Measurements from ENCODE around the gene PHF21B.
"Not testable (repeated sequence)": the region's sequence is repeated elsewhere in the genome, so short reads cannot be mapped to it uniquely, and the experiment has no call there.

Gene PHF21B

GRCh38 chr22:44880610-44881290, 129.1 kb downstream of the PHF21B start:
- H3K4me3 ChIP-seq (ENCODE audit: low read length): no peak overlapping the region
- TF ChIP-seq ZNF274 (IDR thresholded peaks at IDR 0.05; ENCODE audit: low read depth, low read length): no peak

- TF ChIP-seq ZNF274 (IDR thresholded peaks at IDR 0.05; ENCODE audit: low read depth, low read length): no peak
- H3K4me3 ChIP-seq (ENCODE audit: low read length): no peak overlapping the region
These were observed 130.5 kb downstream of the PHF21B start for GRCh38 chr22:44879301-44879680.

DNA sequence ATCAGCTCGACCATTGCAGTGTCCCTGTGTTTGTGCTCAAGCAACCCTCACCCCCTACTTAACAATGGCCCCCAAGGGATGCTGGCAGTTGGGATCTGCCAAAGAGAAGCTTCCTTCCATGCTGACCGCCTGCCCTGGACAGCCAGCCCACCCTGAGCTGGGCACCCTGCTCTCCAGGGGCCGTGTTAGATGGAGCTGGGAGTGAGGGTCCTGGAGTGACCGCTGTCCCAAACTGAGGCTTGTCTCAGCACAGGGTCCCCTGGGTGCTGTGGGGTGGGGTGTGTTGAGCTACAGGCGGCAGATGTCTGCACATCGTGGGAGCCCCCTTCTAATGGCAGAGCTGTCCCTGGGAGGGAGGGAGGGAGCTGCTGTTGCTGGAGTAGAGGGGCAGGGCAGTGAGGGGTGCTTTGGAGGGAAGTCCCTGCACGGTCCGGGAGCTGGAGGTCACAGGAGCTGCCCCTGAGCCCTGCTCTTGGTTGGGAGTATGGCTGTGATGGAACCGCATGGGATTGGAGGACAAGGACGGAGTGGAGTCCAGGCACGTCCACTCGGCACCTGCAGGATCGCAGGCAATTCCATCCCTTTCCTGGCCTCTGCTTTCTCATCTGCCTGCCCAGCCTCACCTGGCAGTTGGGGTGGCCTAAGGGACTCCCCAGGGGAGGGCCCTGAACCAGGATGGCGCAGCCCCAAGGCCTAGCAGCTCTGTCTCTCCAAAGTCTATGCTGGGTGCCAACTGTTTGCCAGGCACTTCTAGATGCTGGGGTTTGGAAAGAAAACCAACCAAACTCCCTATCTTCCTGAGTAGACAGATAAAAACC, 131.1 kb downstream of the PHF21B start:
- no peak overlapping the region for H3K4me3 ChIP-seq (ENCODE audit: low read length)
- TF ChIP-seq ZNF274 (IDR thresholded peaks at IDR 0.05; ENCODE audit: low read depth, low read length): no peak

GRCh38 chr22:44876921-44877320, 132.9 kb downstream of the PHF21B start:
- TF ChIP-seq ZNF274 (IDR thresholded peaks at IDR 0.05; ENCODE audit: low read depth, low read length): no peak
- no peak overlapping the region for H3K4me3 ChIP-seq (ENCODE audit: low read length)

DNA sequence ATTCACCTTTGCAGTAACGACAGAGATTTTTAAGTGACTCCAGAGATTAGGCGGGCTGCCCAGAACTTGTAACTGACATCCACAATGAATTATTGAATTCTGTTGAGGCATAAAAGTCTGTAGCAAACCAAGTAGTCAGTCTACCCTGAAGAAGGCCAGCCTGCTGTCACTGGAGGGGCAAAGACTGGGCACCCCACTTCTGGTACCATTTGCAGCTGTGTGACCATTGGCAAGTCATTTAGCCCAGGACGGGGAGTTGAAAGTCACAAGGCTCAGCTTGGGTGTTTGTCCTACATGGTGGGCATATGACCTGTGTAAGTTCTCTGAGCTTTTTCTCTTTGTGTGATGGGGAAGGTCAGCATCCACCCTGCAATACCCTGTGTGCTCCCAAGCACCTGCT, 138.0 kb downstream of the PHF21B start:
- TF ChIP-seq ZNF274 (IDR thresholded peaks at IDR 0.05; ENCODE audit: low read depth, low read length): no peak
- no peak overlapping the region for H3K4me3 ChIP-seq (ENCODE audit: low read length)

DNA sequence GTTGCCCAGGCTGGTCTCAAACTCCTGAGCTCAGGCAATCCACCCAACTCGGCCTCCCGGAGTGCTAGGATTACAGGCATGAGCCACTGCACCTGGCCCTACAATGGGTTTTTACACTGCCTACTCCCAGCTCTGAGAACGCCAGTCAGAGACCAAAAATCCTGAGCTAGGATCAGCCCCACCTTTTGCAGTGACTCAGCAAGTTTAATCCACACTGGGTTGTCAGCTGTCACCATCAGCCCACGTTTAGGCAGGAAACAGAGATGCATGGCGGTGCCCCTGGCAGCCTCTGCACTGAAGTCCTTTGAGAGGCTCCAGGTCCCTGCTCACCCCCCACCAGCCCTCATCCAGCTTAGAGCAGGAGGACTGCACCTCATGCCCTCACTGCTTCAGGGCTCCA, 139.8 kb downstream of the PHF21B start:
- no peak for TF ChIP-seq ZNF274 (IDR thresholded peaks at IDR 0.05; ENCODE audit: low read depth, low read length)
- H3K4me3 ChIP-seq (ENCODE audit: low read length): no peak overlapping the region

DNA sequence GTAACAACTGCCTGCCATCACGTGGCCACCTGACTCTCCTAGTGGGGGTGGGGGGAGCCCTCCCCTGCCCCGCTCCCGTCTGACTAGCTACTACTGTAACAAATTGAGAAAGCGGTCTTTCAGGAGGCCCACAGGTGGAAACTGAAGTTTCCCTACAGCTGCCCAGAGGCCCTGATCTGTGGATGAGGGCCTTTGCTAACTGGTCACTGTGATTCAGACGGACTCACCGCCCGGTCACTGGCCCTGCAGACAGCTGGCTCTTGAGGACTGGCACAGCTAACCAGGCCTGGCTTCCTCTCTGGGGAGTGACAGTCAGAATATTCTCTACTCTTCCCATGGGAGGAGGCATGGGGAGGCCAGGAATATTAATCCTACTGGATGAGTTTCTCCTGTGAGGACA, 140.6 kb downstream of the PHF21B start:
- TF ChIP-seq ZNF274 (IDR thresholded peaks at IDR 0.05; ENCODE audit: low read depth, low read length): no peak

GRCh38 chr22:44865193-44866057, 144.4 kb downstream of the PHF21B start:
- no peak for TF ChIP-seq ZNF274 (IDR thresholded peaks at IDR 0.05; ENCODE audit: low read depth, low read length)
- no peak overlapping the region for H3K4me3 ChIP-seq (ENCODE audit: low read length)

More for the DNA sequence above, 140.6 kb downstream of the PHF21B start:
- no peak overlapping the region for H3K4me3 ChIP-seq (ENCODE audit: low read length)

DNA sequence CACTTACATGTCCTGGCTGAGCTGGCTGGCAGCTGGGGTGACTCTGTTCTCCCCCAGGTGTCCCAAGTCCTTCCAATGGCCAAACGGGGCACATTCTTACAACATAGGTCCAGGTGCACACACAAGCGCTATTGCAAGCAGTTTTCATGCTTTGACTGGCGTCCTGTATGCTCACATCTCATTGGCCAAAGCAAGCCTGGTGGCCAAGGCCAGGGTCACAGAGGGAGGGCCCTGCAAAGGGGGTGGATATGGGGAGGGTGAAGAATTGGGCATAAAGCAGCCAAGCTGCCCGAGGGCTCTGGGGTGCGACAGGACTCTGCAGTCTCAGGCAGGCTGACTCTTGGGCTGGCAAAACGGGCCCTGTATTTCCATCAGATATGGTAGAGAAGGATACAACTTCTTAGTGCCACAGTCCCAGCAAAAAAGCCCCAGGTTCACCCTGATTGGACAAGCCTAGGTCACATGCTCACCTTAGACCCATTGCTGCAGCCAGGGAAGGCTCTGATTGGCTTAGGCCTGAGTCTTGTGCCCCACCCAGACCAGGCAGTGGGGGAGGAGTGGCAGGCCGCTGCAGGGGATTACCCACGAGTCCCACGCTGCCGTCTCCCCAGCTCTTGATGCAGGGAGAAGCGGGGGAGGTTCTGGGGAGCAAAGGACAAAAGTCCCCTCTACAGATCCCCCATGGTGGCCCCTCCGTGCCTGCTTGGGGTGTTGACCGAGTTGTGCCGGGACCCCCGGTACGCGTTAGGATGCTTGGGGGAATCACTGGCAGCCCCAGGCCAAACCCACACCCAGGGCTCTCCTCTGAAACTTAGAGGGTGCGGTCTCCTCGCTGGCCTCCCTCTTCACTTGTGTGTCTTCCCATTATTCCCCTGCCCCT, 146.6 kb downstream of the PHF21B start:
- TF ChIP-seq ZNF274 (IDR thresholded peaks at IDR 0.05; ENCODE audit: low read depth, low read length): no peak
- H3K4me3 ChIP-seq (ENCODE audit: low read length): no peak overlapping the region

DNA sequence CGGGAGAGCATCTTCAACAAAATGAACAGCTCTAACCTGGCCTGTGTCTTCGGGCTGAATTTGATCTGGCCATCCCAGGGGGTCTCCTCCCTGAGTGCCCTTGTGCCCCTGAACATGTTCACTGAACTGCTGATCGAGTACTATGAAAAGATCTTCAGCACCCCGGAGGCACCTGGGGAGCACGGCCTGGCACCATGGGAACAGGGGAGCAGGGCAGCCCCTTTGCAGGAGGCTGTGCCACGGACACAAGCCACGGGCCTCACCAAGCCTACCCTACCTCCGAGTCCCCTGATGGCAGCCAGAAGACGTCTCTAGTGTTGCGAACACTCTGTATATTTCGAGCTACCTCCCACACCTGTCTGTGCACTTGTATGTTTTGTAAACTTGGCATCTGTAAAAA, 147.5 kb downstream of the PHF21B start:
- H3K4me3 ChIP-seq (ENCODE audit: low read length): no peak overlapping the region
- TF ChIP-seq ZNF274 (IDR thresholded peaks at IDR 0.05; ENCODE audit: low read depth, low read length): no peak

DNA sequence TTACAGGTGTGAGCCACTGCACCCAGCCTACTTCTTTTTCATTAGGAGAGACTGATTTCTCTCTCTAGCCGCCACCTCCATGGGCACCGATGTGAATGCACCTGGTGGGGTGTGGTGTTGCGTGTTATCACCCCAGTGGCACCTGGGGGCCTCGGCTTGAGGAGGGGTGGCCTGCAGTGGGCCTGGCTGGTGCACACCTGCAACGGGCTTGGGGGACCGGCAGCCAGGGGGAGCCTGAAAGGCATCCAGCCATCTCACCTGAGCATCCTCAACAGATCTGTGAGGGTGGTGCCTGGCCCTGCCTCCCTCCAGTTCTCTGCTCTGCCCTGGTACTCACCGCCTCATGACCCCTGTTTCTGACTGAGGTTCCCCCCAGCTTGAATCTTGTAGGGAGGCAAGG, 148.6 kb downstream of the PHF21B start:
- H3K4me3 ChIP-seq (ENCODE audit: low read length): no peak overlapping the region
- TF ChIP-seq ZNF274 (IDR thresholded peaks at IDR 0.05; ENCODE audit: low read depth, low read length): no peak

GRCh38 chr22:44860311-44860710, 149.5 kb downstream of the PHF21B start:
- no peak overlapping the region for H3K4me3 ChIP-seq (ENCODE audit: low read length)
- no peak for TF ChIP-seq ZNF274 (IDR thresholded peaks at IDR 0.05; ENCODE audit: low read depth, low read length)

DNA sequence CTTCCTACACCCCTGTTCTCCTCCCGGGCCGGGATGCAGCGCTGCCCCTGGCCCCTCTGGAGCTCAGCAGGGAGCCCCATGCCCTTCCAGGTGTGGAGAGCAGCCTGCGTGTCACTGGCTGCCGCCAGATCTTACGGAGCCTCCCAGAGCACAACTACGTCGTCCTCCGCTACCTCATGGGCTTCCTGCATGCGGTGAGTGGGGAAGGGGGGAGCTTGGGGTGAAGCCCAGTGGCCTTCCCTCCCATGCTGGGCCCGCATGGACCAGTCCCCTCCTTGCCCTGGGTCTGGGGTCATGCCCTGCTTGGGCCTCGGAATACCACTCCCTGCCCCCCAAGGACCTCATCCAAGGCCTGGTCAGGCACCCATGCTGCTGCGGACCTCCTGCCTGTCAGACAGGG, 150.2 kb downstream of the PHF21B start:
- no peak for TF ChIP-seq ZNF274 (IDR thresholded peaks at IDR 0.05; ENCODE audit: low read depth, low read length)
- H3K4me3 ChIP-seq (ENCODE audit: low read length): no peak overlapping the region

- not testable (repeated sequence) for H3K4me3 ChIP-seq (ENCODE audit: low read length)
These were observed 151.0 kb downstream of the PHF21B start for GRCh38 chr22:44858819-44859218.
